ENCODE results near the gene ORMDL2.
"Not testable (repeated sequence)": the region's sequence is repeated elsewhere in the genome, so short reads cannot be mapped to it uniquely, and the experiment has no call there.

ORMDL2 gene

GRCh38 chr12:55861396-55861795, 43.6 kb downstream of the ORMDL2 start:
- DNase-seq (ENCODE audit: low read depth) = no peak

DNA sequence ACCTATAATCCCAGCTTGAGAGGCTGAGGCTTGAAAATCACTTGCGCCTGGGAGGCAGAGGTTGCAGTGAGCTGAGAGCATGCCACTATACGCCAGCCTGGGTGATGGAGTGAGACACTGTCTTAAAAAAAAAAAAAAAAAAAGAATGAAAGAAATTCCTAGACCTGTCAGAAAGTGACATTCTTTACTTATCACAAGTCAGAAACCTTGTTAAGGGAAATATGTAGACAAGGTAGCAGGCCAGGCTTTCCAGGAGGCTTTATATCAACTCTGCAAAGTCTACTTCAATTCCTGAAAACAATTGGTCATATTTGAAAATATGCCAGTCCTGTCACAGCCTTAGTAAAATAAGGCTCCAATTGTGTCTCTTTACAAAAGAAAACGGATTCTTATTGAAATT, 44.0 kb downstream of the ORMDL2 start:
- DNase-seq (ENCODE audit: low read depth) = no peak

GRCh38 chr12:55862286-55862685, 44.4 kb downstream of the ORMDL2 start:
- DNase-seq (ENCODE audit: low read depth) = no peak

DNA sequence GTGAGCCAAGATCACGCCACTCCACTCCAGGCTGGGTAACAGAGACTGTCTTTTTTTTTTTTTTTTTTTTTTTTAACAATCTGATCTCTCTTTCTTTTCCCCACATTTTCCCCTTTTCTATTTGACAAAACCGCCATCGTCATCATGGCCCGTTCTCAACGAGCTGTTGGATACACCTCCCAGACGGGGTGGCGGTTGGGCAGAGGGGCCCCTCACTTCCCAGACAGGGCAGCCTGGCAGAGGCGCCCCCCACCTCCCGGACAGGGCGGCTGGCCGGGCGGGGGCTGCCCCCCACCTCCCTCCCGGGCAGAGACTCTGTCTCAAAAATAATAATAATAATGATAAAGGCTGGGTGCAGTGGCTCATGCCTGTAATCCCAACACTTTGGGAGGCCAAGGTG, 45.1 kb downstream of the ORMDL2 start:
- not testable (repeated sequence) for DNase-seq (ENCODE audit: low read depth)

DNA sequence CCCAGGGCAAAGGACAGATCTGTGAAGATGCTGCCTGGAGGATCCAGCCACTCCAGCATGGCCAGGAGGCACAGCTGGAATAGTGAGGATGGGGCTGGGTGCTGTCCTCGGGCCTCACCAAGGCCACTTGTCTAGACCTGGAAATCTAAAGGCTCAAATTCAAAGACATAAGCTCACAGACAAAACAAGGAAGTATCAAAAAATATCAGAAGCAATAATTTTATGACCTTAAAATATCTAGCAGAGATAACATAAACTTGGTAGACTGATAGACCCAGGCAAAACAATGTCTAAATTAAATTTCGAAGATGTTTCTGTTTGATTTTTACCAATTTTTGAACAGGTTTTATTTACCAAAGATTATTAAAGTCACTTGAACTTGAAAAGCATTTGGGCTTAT, 47.5 kb downstream of the ORMDL2 start:
- DNase-seq (ENCODE audit: low read depth) = no peak

DNA sequence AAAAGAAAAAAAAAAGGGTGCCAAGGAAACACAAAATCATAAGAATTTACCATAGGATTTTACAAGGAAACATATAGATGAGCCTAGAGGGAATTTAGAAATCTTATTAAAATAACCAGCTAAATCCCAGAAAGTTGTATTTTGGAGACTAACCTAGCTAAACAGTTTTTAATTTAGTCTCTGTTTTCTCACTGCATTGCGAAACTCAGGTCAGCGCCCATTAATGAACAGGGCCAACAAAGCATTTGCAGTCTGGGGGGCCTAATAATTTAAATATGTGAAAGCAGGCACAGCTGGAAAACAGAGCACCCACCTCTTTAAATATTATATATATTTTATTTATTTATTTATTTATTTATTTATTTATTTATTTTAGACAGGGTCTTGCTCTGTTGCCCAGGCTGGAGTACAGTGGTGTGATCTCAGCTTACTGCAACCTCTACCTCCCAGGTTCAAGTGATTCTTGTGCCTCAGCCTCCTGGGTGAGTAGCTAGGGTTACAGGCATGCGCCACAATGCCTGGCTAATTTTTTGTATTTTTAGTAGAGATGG, 48.7 kb downstream of the ORMDL2 start:
- not testable (repeated sequence) for DNase-seq (ENCODE audit: low read depth)

Data from stimulated activated CD8-positive, alpha-beta memory T cell treated with anti-CD3 and anti-CD28 coated beads, Interleukin-12 subunit alpha, Interleukin-12 subunit beta, amount 100 ng/mL, for 1 hour (primary cell).